HEK293 (cell line): ENCODE data around the gene IL1R1.

Experiments used
- CTCF ChIA-PET: fragments of 350-600 bp; formaldehyde crosslinking; extraction: SDS; loops from one replicate; lab custom pipeline; 2021; ENCODE audit warnings: antibody characterized with exemption; lab: Yijun Ruan, JAX
- POLR2A ChIA-PET: fragments of 300-600 bp; formaldehyde crosslinking; extraction: SDS; loops from one replicate; lab custom pipeline; 2020; ENCODE audit warnings: antibody characterized with exemption, inconsistent platforms; lab: Yijun Ruan, JAX
- H3K27ac ChIP-seq: fragments of 200-500 bp; sonication (Bioruptor generic); 2 replicates; pipeline ENCODE4 v1.5.1; 2014; ENCODE audit warnings: low read depth, low read length, control low read depth, inconsistent platforms; ENCODE audit errors: extremely low read depth
- H3K36me3 ChIP-seq, 2 experiments: fragments of 200-500 bp in 1 of 2; sonication (Bioruptor generic) in 1 of 2; 1 replicate in 1 of 2; 2 replicates in 1 of 2; pipeline ENCODE4 v1.5.1; 2014 to 2017; ENCODE audit warnings: inconsistent platforms in 2 of 2, low read length in 2 of 2; ENCODE audit not compliant: control insufficient read depth in 2 of 2, insufficient read depth in 1 of 2
- H3K4me1 ChIP-seq: fragments of 200-500 bp; sonication (Bioruptor generic); 2 replicates; pipeline ENCODE4 v1.5.1; 2014; ENCODE audit warnings: mild to moderate bottlenecking, low read length, inconsistent platforms; ENCODE audit not compliant: control insufficient read depth, insufficient read depth
- H3K4me3 ChIP-seq: 2 replicates; pipeline ENCODE4 v1.5.1; 2011; ENCODE audit warnings: low read depth, mild to moderate bottlenecking, control low read depth, low read length, moderate library complexity
- H3K9me3 ChIP-seq: fragments of 200-500 bp; sonication (Bioruptor generic); 2 replicates; pipeline ENCODE4 v1.5.1; 2014; ENCODE audit warnings: low read depth, low read length, inconsistent platforms; ENCODE audit not compliant: control insufficient read depth, insufficient read depth
- BCL11A ChIP-seq: fragments of 450-650 bp; formaldehyde crosslinking; IDR thresholded peaks from 2 replicates; pipeline ENCODE4 v1.5.1; 2016; ENCODE audit warnings: low read depth, missing biosample characterization, missing genetic modification characterization
- GLI4 ChIP-seq: fragments of 450-650 bp; formaldehyde crosslinking; IDR thresholded peaks from 2 replicates; pipeline ENCODE4 v1.5.1; 2016; ENCODE audit warnings: missing biosample characterization, missing genetic modification characterization
- HOXD13 ChIP-seq: sonication (generic); formaldehyde crosslinking; IDR thresholded peaks from 2 replicates; pipeline ENCODE4 v1.8.0; 2022; ENCODE audit warnings: missing genetic modification reagents, borderline replicate concordance
- KLF1 ChIP-seq: fragments of 450-650 bp; formaldehyde crosslinking; IDR thresholded peaks from 2 replicates; pipeline ENCODE4 v1.5.1; 2016; ENCODE audit warnings: missing biosample characterization, missing genetic modification characterization
- RBAK ChIP-seq: fragments of 450-650 bp; formaldehyde crosslinking; IDR thresholded peaks from 2 replicates; pipeline ENCODE4 v1.5.1; 2016; ENCODE audit warnings: missing biosample characterization, missing genetic modification characterization
- SP3 ChIP-seq: fragments of 450-650 bp; formaldehyde crosslinking; IDR thresholded peaks from 2 replicates; pipeline ENCODE4 v1.5.1; 2016; ENCODE audit warnings: missing biosample characterization, missing genetic modification characterization
- WT1 ChIP-seq: fragments of 450-650 bp; formaldehyde crosslinking; IDR thresholded peaks from 2 replicates; pipeline ENCODE4 v1.5.1; 2016; ENCODE audit warnings: missing biosample characterization, missing genetic modification characterization
- ZBTB21 ChIP-seq: fragments of 450-650 bp; formaldehyde crosslinking; IDR thresholded peaks from 2 replicates; pipeline ENCODE4 v1.5.1; 2017; ENCODE audit warnings: missing biosample characterization, missing genetic modification characterization
- ZBTB8A ChIP-seq: fragments of 450-650 bp; formaldehyde crosslinking; IDR thresholded peaks from 2 replicates; pipeline ENCODE4 v1.5.1; 2016; ENCODE audit warnings: missing biosample characterization, missing genetic modification characterization
- ZEB2 ChIP-seq: fragments of 450-650 bp; formaldehyde crosslinking; IDR thresholded peaks from 2 replicates; pipeline ENCODE4 v1.5.1; 2016; ENCODE audit warnings: missing biosample characterization, missing genetic modification characterization
- ZFP37 ChIP-seq: fragments of 450-650 bp; formaldehyde crosslinking; IDR thresholded peaks from 2 replicates; pipeline ENCODE4 v1.5.1; 2016; ENCODE audit warnings: missing biosample characterization, missing genetic modification characterization
- ZFP69B ChIP-seq: fragments of 450-650 bp; formaldehyde crosslinking; IDR thresholded peaks from 2 replicates; pipeline ENCODE4 v1.5.1; 2016; ENCODE audit warnings: missing biosample characterization, missing genetic modification characterization
- ZNF121 ChIP-seq: fragments of 450-650 bp; formaldehyde crosslinking; IDR thresholded peaks from 2 replicates; pipeline ENCODE4 v1.5.1; 2016; ENCODE audit warnings: missing biosample characterization, missing genetic modification characterization
- ZNF169 ChIP-seq: fragments of 450-650 bp; formaldehyde crosslinking; IDR thresholded peaks from 2 replicates; pipeline ENCODE4 v1.5.1; 2016; ENCODE audit warnings: missing biosample characterization, missing genetic modification characterization
- ZNF214 ChIP-seq: fragments of 450-650 bp; formaldehyde crosslinking; IDR thresholded peaks from 2 replicates; pipeline ENCODE4 v1.5.1; 2017; ENCODE audit warnings: missing biosample characterization, mild to moderate bottlenecking, missing genetic modification characterization, borderline replicate concordance
- ZNF223 ChIP-seq: fragments of 450-650 bp; formaldehyde crosslinking; IDR thresholded peaks from 2 replicates; pipeline ENCODE4 v1.5.1; 2016; ENCODE audit warnings: missing biosample characterization, missing genetic modification characterization
- ZNF248 ChIP-seq: fragments of 450-650 bp; formaldehyde crosslinking; IDR thresholded peaks from 2 replicates; pipeline ENCODE4 v1.5.1; 2017; ENCODE audit warnings: missing biosample characterization, missing genetic modification characterization
- ZNF302 ChIP-seq: fragments of 450-650 bp; formaldehyde crosslinking; IDR thresholded peaks from 2 replicates; pipeline ENCODE4 v1.5.1; 2016; ENCODE audit warnings: missing biosample characterization, missing genetic modification characterization, low read depth
- ZNF350 ChIP-seq: fragments of 450-650 bp; formaldehyde crosslinking; IDR thresholded peaks from 2 replicates; pipeline ENCODE4 v1.5.0; 2017; ENCODE audit warnings: missing biosample characterization, mild to moderate bottlenecking, missing genetic modification characterization
- ZNF501 ChIP-seq: fragments of 450-650 bp; formaldehyde crosslinking; IDR thresholded peaks from 2 replicates; pipeline ENCODE4 v1.5.1; 2016; ENCODE audit warnings: missing biosample characterization, missing genetic modification characterization
- ZNF558 ChIP-seq: fragments of 450-650 bp; formaldehyde crosslinking; IDR thresholded peaks from 2 replicates; pipeline ENCODE4 v1.5.1; 2016; ENCODE audit warnings: missing biosample characterization, missing genetic modification characterization
- ZNF561 ChIP-seq: fragments of 450-650 bp; IDR thresholded peaks from 2 replicates; pipeline ENCODE4 v1.5.1; 2018; ENCODE audit warnings: missing biosample characterization, missing genetic modification characterization, borderline replicate concordance
- ZNF580 ChIP-seq: fragments of 450-650 bp; formaldehyde crosslinking; IDR thresholded peaks from 2 replicates; pipeline ENCODE4 v1.5.1; 2016; ENCODE audit warnings: missing biosample characterization, missing genetic modification characterization
- ZNF626 ChIP-seq: fragments of 450-650 bp; sonication (Bioruptor Pico); formaldehyde crosslinking; IDR thresholded peaks from 2 replicates; pipeline ENCODE4 v1.5.1; 2018; ENCODE audit warnings: missing biosample characterization, missing genetic modification characterization, inconsistent platforms
- ZNF747 ChIP-seq: fragments of 450-650 bp; formaldehyde crosslinking; IDR thresholded peaks from 2 replicates; pipeline ENCODE4 v1.5.1; 2016; ENCODE audit warnings: missing biosample characterization, missing genetic modification characterization
- ZNF768 ChIP-seq: fragments of 450-650 bp; formaldehyde crosslinking; IDR thresholded peaks from 2 replicates; pipeline ENCODE4 v1.5.1; 2018; ENCODE audit warnings: missing biosample characterization, mild to moderate bottlenecking, missing genetic modification characterization
- ZNF785 ChIP-seq: fragments of 450-650 bp; formaldehyde crosslinking; IDR thresholded peaks from 2 replicates; pipeline ENCODE4 v1.5.1; 2016; ENCODE audit warnings: missing biosample characterization, missing genetic modification characterization
- ZNF791 ChIP-seq: fragments of 450-650 bp; formaldehyde crosslinking; IDR thresholded peaks from 2 replicates; pipeline ENCODE4 v1.5.1; 2016; ENCODE audit warnings: missing biosample characterization, missing genetic modification characterization
- ZSCAN30 ChIP-seq: fragments of 450-650 bp; IDR thresholded peaks from 2 replicates; pipeline ENCODE4 v1.5.1; 2018; ENCODE audit warnings: missing biosample characterization, mild to moderate bottlenecking, missing genetic modification characterization, moderate library complexity
- ZXDB ChIP-seq: fragments of 450-650 bp; formaldehyde crosslinking; IDR thresholded peaks from 2 replicates; pipeline ENCODE4 v1.5.1; 2016; ENCODE audit warnings: missing biosample characterization, missing genetic modification characterization
- TF ChIP-seq, protein P1 (sequence below): fragments of 450-650 bp; formaldehyde crosslinking; IDR thresholded peaks from 2 replicates; pipeline ENCODE4 v1.5.1; 2017; ENCODE audit warnings: missing biosample characterization, missing genetic modification characterization

Gene IL1R1

GRCh38 chr2:102193074-102193473 is 50.5 kb downstream of the IL1R1 start:
- no peak overlapping the region for H3K4me3 ChIP-seq
- H3K4me1 ChIP-seq: no peaks in the 10 kb centered on the region
- POLR2A ChIA-PET: no interaction called here
- H3K36me3 ChIP-seq: no peaks in the 10 kb centered on the region
- no peak for TF ChIP-seq ZNF121 (tag by site-specific recombination)
- no peak for TF ChIP-seq ZNF223
- TF ChIP-seq ZNF791 (tag by site-specific recombination): no peak
- no peak for TF ChIP-seq ZSCAN30 (tag by site-specific recombination)
- no peak for TF ChIP-seq ZNF561 (tag by site-specific recombination)
- no peak for TF ChIP-seq ZEB2 (tag by site-specific recombination)
- TF ChIP-seq ZNF747: no peak
- TF ChIP-seq ZNF248 (tag by site-specific recombination): no peak
- no peak for TF ChIP-seq GLI4
- no peak overlapping the region for H3K27ac ChIP-seq
- CTCF ChIA-PET: no interaction called here
- no peaks in the 10 kb centered on the region for H3K9me3 ChIP-seq

DNA sequence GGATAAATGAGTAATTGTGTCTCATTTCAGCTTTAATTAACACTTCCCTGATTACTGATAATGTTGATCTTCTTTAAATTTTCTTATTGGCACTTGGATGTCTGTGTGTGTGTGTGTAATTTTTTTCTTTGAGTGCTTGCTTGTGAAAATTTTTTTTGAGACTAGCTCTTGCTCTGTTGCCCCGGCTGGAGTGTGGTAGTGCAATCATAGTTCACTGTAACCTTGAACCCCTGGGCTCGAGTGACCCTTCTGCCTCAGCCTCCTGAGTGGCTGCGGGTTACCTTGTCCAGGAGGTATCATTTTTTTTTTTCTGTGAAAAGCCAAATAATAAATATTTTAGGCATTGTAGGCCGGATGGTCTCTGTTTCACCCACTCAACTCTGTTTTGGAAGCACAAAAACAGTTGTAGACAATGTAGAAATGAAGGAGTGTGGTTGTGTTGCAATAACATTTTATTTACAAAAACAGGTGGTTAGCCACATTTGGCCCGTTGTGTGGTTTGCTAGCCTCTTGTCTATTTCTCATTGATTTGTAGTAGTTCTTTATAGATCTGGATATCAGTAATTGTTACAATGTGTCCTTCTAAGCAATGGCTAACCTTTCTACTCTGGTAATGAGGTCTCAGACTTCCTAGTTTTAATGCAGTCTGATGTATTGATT is 52.2 kb downstream of the IL1R1 start:
- CTCF ChIA-PET: interaction anchor here (0.6 kb wide), 1 partner anchor 32 kb away, joined by 3 read pairs; no protein-coding TSS in a partner anchor
- TF ChIP-seq ZFP69B (tag by site-specific recombination) (no peak), ZNF785 (tag by site-specific recombination) (no peak), ZNF350 (tag by site-specific recombination) (no peak), ZNF791 (tag by site-specific recombination) (no peak), ZNF302 (tag by site-specific recombination) (no peak), ZNF501 (tag by site-specific recombination) (no peak), ZNF558 (tag by site-specific recombination) (no peak)
- TF ChIP-seq, protein P1, sequence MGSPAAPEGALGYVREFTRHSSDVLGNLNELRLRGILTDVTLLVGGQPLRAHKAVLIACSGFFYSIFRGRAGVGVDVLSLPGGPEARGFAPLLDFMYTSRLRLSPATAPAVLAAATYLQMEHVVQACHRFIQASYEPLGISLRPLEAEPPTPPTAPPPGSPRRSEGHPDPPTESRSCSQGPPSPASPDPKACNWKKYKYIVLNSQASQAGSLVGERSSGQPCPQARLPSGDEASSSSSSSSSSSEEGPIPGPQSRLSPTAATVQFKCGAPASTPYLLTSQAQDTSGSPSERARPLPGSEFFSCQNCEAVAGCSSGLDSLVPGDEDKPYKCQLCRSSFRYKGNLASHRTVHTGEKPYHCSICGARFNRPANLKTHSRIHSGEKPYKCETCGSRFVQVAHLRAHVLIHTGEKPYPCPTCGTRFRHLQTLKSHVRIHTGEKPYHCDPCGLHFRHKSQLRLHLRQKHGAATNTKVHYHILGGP: no peak
- TF ChIP-seq, all 188 proteins: peak for 0
- no peak overlapping the region for H3K4me3 ChIP-seq
- no peak overlapping the region for H3K27ac ChIP-seq
- no peaks in the 10 kb centered on the region for H3K36me3 ChIP-seq
- POLR2A ChIA-PET: no interaction called here
- H3K9me3 ChIP-seq: no peaks in the 10 kb centered on the region
- no peaks in the 10 kb centered on the region for H3K4me1 ChIP-seq

DNA sequence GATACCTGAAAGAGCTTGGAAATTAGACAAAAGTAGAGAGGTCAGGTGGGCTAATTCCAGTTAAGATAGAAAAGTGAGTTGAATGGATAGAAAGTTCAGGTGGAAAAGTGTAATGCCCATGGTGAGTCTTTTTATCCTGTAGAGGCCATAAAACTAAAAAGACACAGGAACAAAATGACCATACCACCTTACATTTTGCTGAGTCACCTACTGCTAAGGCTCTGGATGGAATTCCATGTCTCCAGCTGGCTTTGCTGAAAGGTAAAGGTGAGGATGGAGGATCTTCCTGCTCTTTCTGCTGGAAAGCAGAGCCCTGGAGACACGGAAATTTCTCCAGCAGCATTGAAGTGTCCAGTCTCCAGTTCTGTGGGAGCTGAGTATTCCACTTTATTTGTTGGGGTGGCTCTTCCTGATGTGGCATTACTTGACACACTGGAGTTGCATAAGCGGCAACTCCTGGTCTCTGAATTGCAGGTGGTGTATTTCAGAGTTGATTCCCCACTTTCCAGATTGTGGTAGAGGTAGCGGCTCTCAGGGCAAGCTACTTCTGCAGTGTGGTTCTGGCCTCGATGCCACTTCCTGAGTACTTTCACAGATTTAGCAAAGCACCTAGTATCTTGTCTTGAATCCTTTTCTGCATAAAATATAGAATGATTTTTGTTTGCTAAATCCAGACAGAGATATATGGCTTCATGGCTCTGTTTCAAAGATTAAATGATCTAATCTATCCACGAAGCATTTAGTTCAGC is 55.0 kb downstream of the IL1R1 start:
- H3K4me1 ChIP-seq: no peaks in the 10 kb centered on the region
- ChIA-PET POLR2A (no interaction called here), CTCF (interaction anchor here (0.8 kb wide), 1 partner anchor 42 kb away, joined by 8 read pairs; no protein-coding TSS in a partner anchor)
- TF ChIP-seq BCL11A (tag by site-specific recombination): no peak
- no peak for TF ChIP-seq ZFP69B (tag by site-specific recombination)
- no peak for TF ChIP-seq HOXD13 (CRISPR knock-in tag)
- no peak for TF ChIP-seq ZNF626 (tag by site-specific recombination)
- TF ChIP-seq SP3 (tag by site-specific recombination): no peak
- no peak for TF ChIP-seq ZBTB21
- no peak for TF ChIP-seq WT1 (tag by site-specific recombination)
- TF ChIP-seq ZXDB (tag by site-specific recombination): no peak
- no peak for TF ChIP-seq ZFP37 (tag by site-specific recombination)
- no peak for TF ChIP-seq ZNF580 (tag by site-specific recombination)
- no peak for TF ChIP-seq ZNF214 (tag by site-specific recombination)
- no peak for TF ChIP-seq ZBTB8A
- TF ChIP-seq ZNF169: no peak
- no peak for TF ChIP-seq ZNF768 (tag by site-specific recombination)
- TF ChIP-seq RBAK (tag by site-specific recombination): no peak
- TF ChIP-seq KLF1 (tag by site-specific recombination): no peak
- H3K4me3 ChIP-seq: no peak overlapping the region
- no peak overlapping the region for H3K27ac ChIP-seq
- no peaks in the 10 kb centered on the region for H3K9me3 ChIP-seq
- H3K36me3 ChIP-seq: no peaks in the 10 kb centered on the region
